ENCODE results near the gene PLCB2. TPM values are rescaled to one million over a fixed set of nuclear protein-coding genes. Genes with fewer than 3 reads are reported as not detected.

The PLCB2 gene
- polyA plus RNA-seq, 1 donor from 2014 or later = 7.4 TPM

DNA sequence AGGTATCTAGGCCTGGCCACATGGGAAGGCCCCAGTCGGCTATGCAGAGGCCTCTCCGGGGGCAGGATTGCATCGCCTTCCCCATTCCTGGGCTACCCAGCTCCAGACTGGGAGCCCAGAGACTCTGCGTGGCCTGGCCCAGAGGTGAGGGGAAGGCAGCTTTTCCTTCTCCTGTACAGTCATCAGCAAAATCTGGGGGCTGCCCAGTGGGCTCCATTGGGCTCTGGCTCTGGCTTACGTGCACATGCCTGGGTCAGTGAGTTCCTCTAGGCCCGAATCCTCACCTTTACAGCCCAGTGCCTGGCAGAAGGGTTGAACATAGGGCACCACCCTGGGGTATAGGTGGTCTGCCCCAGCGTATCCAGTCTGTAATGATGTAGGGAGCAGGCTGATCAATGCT is 20.9 kb downstream of the PLCB2 start:
- Histone ChIP-seq H3K27ac (ENCODE audit: low read length) (no peak overlapping the region), H3F3A (ENCODE audit: insufficient read depth, low read length, poor library complexity, severe bottlenecking) (no peaks in the 10 kb centered on the region), H3K27me3 (ENCODE audit: insufficient read depth, low read depth, low read length) (peaks cover 26% of the 10 kb centered on the region), H3K9me2 (ENCODE audit: insufficient read depth, low read length) (no peaks in the 10 kb centered on the region), H3K4me2 (ENCODE audit: low read length) (no peak overlapping the region), H3K9me3 (ENCODE audit: low read length) (no peaks in the 10 kb centered on the region), H3K79me2 (replicated peaks; ENCODE audit: insufficient read depth, low read length) (no peaks in the 10 kb centered on the region), H4K20me1 (ENCODE audit: insufficient read depth) (no peaks in the 10 kb centered on the region), H3K4me3 (ENCODE audit: low read length) (no peak overlapping the region), H3K36me3 (ENCODE audit: insufficient read depth, low read length) (no peaks in the 10 kb centered on the region), H2AFZ (ENCODE audit: low read depth, low read length) (no peak overlapping the region), H3K9ac (ENCODE audit: low read length) (no peak overlapping the region)
- no peak for TF ChIP-seq EP300 (conservative IDR thresholded peaks at IDR 0.05; ENCODE audit: poor library complexity, severe bottlenecking)
- no peak for TF ChIP-seq SMC3 (conservative IDR thresholded peaks at IDR 0.05; ENCODE audit: poor library complexity)
- TF ChIP-seq, protein P1, sequence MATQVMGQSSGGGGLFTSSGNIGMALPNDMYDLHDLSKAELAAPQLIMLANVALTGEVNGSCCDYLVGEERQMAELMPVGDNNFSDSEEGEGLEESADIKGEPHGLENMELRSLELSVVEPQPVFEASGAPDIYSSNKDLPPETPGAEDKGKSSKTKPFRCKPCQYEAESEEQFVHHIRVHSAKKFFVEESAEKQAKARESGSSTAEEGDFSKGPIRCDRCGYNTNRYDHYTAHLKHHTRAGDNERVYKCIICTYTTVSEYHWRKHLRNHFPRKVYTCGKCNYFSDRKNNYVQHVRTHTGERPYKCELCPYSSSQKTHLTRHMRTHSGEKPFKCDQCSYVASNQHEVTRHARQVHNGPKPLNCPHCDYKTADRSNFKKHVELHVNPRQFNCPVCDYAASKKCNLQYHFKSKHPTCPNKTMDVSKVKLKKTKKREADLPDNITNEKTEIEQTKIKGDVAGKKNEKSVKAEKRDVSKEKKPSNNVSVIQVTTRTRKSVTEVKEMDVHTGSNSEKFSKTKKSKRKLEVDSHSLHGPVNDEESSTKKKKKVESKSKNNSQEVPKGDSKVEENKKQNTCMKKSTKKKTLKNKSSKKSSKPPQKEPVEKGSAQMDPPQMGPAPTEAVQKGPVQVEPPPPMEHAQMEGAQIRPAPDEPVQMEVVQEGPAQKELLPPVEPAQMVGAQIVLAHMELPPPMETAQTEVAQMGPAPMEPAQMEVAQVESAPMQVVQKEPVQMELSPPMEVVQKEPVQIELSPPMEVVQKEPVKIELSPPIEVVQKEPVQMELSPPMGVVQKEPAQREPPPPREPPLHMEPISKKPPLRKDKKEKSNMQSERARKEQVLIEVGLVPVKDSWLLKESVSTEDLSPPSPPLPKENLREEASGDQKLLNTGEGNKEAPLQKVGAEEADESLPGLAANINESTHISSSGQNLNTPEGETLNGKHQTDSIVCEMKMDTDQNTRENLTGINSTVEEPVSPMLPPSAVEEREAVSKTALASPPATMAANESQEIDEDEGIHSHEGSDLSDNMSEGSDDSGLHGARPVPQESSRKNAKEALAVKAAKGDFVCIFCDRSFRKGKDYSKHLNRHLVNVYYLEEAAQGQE (IDR thresholded peaks at IDR 0.05; ENCODE audit: borderline replicate concordance) = no peak
- TF ChIP-seq, protein P2, sequence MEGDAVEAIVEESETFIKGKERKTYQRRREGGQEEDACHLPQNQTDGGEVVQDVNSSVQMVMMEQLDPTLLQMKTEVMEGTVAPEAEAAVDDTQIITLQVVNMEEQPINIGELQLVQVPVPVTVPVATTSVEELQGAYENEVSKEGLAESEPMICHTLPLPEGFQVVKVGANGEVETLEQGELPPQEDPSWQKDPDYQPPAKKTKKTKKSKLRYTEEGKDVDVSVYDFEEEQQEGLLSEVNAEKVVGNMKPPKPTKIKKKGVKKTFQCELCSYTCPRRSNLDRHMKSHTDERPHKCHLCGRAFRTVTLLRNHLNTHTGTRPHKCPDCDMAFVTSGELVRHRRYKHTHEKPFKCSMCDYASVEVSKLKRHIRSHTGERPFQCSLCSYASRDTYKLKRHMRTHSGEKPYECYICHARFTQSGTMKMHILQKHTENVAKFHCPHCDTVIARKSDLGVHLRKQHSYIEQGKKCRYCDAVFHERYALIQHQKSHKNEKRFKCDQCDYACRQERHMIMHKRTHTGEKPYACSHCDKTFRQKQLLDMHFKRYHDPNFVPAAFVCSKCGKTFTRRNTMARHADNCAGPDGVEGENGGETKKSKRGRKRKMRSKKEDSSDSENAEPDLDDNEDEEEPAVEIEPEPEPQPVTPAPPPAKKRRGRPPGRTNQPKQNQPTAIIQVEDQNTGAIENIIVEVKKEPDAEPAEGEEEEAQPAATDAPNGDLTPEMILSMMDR (IDR thresholded peaks at IDR 0.05; ENCODE audit: poor library complexity, severe bottlenecking) = no peak
- TF ChIP-seq RAD21 (conservative IDR thresholded peaks at IDR 0.05) = no peak
- no peak for TF ChIP-seq TAF1 (IDR thresholded peaks at IDR 0.05; ENCODE audit: low read depth)
- no peak for TF ChIP-seq POLR2AphosphoS5 (IDR thresholded peaks at IDR 0.05)
- no peak for TF ChIP-seq MXI1 (conservative IDR thresholded peaks at IDR 0.05; ENCODE audit: poor library complexity, severe bottlenecking)
- TF ChIP-seq EZH2 (IDR thresholded peaks at IDR 0.05; ENCODE audit: borderline replicate concordance, insufficient read depth, low read length, poor library complexity, severe bottlenecking) = no peak

DNA sequence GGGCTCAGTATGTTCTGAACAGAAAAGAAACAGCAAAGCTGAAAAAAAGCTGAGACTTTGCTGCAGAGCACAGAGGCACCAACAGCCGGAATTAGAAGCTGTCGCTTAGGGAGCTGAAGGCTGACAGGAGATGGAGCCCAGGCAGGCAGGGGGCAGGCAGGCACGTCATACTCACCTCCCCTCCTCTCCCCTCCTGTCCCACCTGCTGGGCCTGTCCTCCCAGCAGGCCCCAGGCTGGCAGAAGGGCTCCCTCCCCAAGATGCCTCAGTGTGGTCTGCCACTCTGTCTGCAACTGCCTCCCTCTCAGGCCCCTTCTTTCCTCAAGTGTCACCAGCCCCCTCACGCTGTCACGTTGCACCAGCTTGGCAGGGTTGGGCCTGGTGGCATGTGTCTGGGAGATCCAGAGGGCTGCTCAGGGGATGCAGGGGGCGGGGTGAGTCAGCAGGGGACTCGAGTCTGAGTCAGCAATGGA is 21.6 kb downstream of the PLCB2 start:
- TF ChIP-seq MXI1 (conservative IDR thresholded peaks at IDR 0.05; ENCODE audit: poor library complexity, severe bottlenecking) = no peak
- peak; percentile 15 for TF ChIP-seq EP300 (conservative IDR thresholded peaks at IDR 0.05; ENCODE audit: poor library complexity, severe bottlenecking)
- no peaks in the 10 kb centered on the region for H3K79me2 ChIP-seq (replicated peaks; ENCODE audit: insufficient read depth, low read length)
- H3F3A ChIP-seq (ENCODE audit: insufficient read depth, low read length, poor library complexity, severe bottlenecking) = no peaks in the 10 kb centered on the region
- no peaks in the 10 kb centered on the region for H3K9me2 ChIP-seq (ENCODE audit: insufficient read depth, low read length)
- peak overlapping the region; percentile 6 for H3K4me3 ChIP-seq (ENCODE audit: low read length)
- H3K9ac ChIP-seq (ENCODE audit: low read length) = peak overlapping the region; percentile 2
- no peak overlapping the region for H3K4me2 ChIP-seq (ENCODE audit: low read length)
- no peak overlapping the region for H2AFZ ChIP-seq (ENCODE audit: low read depth, low read length)
- no peaks in the 10 kb centered on the region for H3K9me3 ChIP-seq (ENCODE audit: low read length)
- no peaks in the 10 kb centered on the region for H3K36me3 ChIP-seq (ENCODE audit: insufficient read depth, low read length)
- no peak overlapping the region for H3K27ac ChIP-seq (ENCODE audit: low read length)
- no peaks in the 10 kb centered on the region for H4K20me1 ChIP-seq (ENCODE audit: insufficient read depth)
- H3K27me3 ChIP-seq (ENCODE audit: insufficient read depth, low read depth, low read length) = peaks cover 32% of the 10 kb centered on the region
